Gastroesophageal sphincter (tissue), 4 donors: ENCODE results near the gene CLIP2. TPM values are rescaled to one million over a fixed set of nuclear protein-coding genes. Genes with fewer than 3 reads are reported as not detected.
A peak's percentile ranks its signal among the peaks of the same experiment; 100 is the strongest.

ENCODE experiments used
- ATAC-seq: fragments of 150-250 bp; one replicate; pipeline ENCODE4 v1.9.1; 2016; ENCODE audit warnings: mild to moderate bottlenecking, moderate library complexity
- H3K27ac ChIP-seq, 4 donors: fragments of 200-600 bp; sonication (generic) in 3 of 4; 1 replicate in 3 of 4; 2 replicates in 1 of 4; pipeline ENCODE4 v1.5.1; 2016 to 2019
- H3K27me3 ChIP-seq: fragments of 200-600 bp; sonication (generic); one replicate; pipeline ENCODE4 v1.5.1; 2019
- H3K36me3 ChIP-seq, 2 donors: fragments of 200-600 bp; sonication (generic); one replicate each; pipeline ENCODE4 v1.5.1; 2019; ENCODE audit warnings: control low read depth in 1 of 2
- H3K4me1 ChIP-seq, 3 donors: fragments of 200-600 bp; sonication (generic); 1 replicate in 2 of 3; 2 replicates in 1 of 3; pipeline ENCODE4 v1.5.1; 2016 to 2019; ENCODE audit warnings: control low read depth in 2 of 3
- H3K4me3 ChIP-seq, 2 donors: fragments of 200-600 bp; sonication (generic); one replicate each; pipeline ENCODE4 v1.5.1; 2019; ENCODE audit warnings: mild to moderate bottlenecking in 1 of 2, moderate library complexity in 1 of 2
- H3K9me3 ChIP-seq, 3 donors: fragments of 200-600 bp; sonication (generic); one replicate each; pipeline ENCODE4 v1.5.1; 2017 to 2019; ENCODE audit warnings: control low read depth in 2 of 3
- EP300 ChIP-seq: sonication (generic); formaldehyde crosslinking; IDR thresholded peaks from one replicate; pipeline ENCODE4 v1.6.1; 2017; ENCODE audit warnings: antibody characterized with exemption, mild to moderate bottlenecking
- POLR2A ChIP-seq, 2 donors: fragments of 450-650 bp; IDR thresholded peaks; one replicate each; pipeline ENCODE4 v1.6.1; 2017; ENCODE audit warnings: antibody characterized with exemption in 2 of 2, mild to moderate bottlenecking in 2 of 2, moderate library complexity in 1 of 2
- POLR2AphosphoS5 ChIP-seq: sonication (generic); formaldehyde crosslinking; IDR thresholded peaks from one replicate; pipeline ENCODE4 v1.6.1; 2017; ENCODE audit warnings: antibody characterized with exemption
- WGBS, 2 donors: methylation state at CpG; one replicate each; pipeline ENCODE4 v1.1.5; 2018; ENCODE audit warnings: low coverage in 1 of 2; 5-methylcytosine and 5-hydroxymethylcytosine counted together
- total RNA-seq, 4 donors: library from RNA; depleted of rRNA; stranded (reverse); fragments of >200 nt; gene quantifications; one replicate each; pipeline ENCODE4 v1.1.0, GENCODE V29; 2016
- TF ChIP-seq, protein P1 (sequence below), 4 experiments: fragments of 200-600 bp in 2 of 4; fragments of 450-650 bp in 2 of 4; sonication (generic) in 1 of 4; IDR thresholded peaks; one replicate each; pipeline ENCODE4 v1.5.1; 2017 to 2019; ENCODE audit warnings: antibody characterized with exemption in 4 of 4, mild to moderate bottlenecking in 2 of 4, moderate library complexity in 2 of 4

Gene CLIP2
- total RNA-seq, 4 donors from 2014 or later, result 23.0 to 50.7 (median 35.5) TPM

DNA sequence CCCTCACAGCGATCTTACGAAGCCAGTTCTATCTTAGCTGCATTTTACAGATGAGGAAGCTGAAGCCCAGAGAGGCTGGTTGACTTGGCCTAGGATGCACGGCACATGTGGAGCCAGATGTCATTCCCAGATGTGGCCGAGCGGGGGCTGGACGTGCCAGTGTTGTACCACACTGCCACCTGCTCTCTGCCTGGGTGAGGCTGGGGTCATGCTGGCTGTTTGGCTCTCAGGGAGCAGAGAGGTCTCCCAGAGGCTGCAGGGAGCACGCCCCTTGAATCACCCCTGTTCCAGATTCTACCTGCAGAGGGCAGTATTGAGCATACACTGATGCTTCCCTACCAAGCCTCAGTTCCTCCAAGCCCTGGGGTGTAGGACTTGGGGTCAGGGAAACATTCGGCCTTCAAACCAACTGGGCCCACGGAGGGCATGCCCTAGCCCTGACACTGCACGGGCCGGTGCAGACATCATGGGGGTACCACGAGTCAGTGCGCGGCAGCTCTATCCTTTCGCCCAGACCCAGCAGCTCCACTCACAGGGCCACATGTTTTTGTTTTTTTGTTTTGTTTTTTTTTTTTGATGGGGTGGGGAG lies 160.7 kb downstream of the CLIP2 start:
- no peak for ATAC-seq

DNA sequence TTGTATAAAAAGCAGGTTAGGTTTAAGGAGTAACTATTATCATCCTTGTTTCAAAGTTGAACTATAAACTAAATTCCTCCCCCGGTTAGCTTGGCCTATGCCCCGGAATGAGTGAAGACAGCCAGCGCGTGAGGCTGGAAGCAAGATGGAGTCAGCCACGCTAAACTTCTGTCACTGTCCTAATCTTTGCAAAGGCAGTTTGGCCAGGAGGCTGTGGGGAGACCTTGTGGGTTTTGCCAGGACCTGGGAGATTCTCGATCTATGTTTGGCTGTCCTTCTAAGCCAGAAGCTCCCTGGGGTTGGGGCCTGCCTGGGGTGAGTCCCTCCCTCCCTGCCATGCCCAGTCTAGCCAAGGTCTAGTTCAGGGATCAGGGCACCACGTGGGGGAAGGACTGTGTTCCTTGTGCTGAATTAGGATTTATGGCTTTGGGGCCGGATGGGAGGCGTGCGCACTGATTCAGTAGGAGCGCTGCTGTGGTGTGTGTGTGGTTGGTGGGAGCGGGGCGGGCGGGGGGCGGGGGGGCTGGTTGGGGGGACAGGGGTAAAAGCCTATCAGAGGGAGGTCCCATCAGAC lies 163.6 kb downstream of the CLIP2 start:
- WGBS, 2 donors, result 11% methylated on average over 3 of the region's 15 CpGs; no CpG with 5 or more reads in 1 of the 2 donors
- Histone ChIP-seq H3K36me3 (no peaks in the 10 kb centered on the region), H3K4me1 (peaks cover 0 to 48% (median 6%) of the 10 kb centered on the region in 3 donors), H3K27me3 (no peaks in the 10 kb centered on the region), H3K27ac (peak overlapping the region; percentile 89 to 97 (median 94)), H3K4me3 (peak overlapping the region in 1 of 2 donors; percentile 86), H3K9me3 (no peaks in the 10 kb centered on the region)
- TF ChIP-seq, protein P1, sequence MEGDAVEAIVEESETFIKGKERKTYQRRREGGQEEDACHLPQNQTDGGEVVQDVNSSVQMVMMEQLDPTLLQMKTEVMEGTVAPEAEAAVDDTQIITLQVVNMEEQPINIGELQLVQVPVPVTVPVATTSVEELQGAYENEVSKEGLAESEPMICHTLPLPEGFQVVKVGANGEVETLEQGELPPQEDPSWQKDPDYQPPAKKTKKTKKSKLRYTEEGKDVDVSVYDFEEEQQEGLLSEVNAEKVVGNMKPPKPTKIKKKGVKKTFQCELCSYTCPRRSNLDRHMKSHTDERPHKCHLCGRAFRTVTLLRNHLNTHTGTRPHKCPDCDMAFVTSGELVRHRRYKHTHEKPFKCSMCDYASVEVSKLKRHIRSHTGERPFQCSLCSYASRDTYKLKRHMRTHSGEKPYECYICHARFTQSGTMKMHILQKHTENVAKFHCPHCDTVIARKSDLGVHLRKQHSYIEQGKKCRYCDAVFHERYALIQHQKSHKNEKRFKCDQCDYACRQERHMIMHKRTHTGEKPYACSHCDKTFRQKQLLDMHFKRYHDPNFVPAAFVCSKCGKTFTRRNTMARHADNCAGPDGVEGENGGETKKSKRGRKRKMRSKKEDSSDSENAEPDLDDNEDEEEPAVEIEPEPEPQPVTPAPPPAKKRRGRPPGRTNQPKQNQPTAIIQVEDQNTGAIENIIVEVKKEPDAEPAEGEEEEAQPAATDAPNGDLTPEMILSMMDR (IDR thresholded peaks at IDR 0.05), result no peak
- TF ChIP-seq POLR2AphosphoS5, result peak; percentile 52
- ATAC-seq, result peak; percentile 17

More for the DNA sequence above, 160.7 kb downstream of the CLIP2 start:
- Histone ChIP-seq H3K4me1 (peaks cover 0 to 25% (median 3%) of the 10 kb centered on the region in 3 donors), H3K36me3 (no peaks in the 10 kb centered on the region), H3K9me3 (no peaks in the 10 kb centered on the region), H3K27ac (no peak overlapping the region), H3K27me3 (no peaks in the 10 kb centered on the region), H3K4me3 (no peak overlapping the region)
- 0 to 68% methylated on average over 1 to 15 of the region's 15 CpGs for WGBS, 2 donors
- no peak for TF ChIP-seq POLR2A (IDR thresholded peaks at IDR 0.05)
- TF ChIP-seq, protein P1 (IDR thresholded peaks at IDR 0.05), result peak in 3 of 4 experiments; percentile 80 to 91 (median 80)

DNA sequence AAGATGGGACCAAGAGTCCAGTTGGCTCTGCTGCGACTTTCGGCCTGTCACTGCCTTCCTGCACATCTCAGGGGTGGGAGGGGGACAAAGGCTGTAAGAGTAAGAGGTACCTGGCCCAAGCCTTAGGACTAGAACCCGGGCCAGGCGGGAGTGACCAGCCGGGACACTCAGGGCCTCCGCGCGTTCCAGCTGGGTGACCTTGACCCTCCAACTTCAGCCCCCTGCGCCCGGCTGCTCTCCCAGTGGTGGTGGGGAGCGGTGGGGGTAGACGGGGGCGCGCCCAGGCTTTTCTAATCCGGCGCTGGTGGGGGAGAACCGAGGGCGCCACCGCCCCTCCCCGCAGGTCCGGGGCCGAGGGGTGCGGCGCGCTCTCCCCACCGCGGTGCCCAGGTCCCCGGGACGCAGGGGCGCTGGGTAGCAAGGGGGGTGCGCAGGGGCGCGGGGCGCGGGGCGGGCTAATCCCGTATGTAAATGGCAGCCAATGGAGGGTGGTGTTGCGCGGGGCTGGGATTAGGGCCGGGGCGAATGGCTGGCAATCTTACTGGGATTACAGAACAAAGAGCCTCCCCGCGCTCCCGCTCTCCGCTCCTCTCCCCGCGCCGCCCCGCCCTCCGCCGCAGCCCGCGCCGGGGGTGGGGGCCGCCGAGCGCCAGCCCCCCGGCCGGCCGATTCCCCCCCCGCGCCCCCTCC lies 164.3 kb downstream of the CLIP2 start, which contains the start of gene GTF2IRD1:
GTF2IRD1 (plus strand) TSS at position 585 of the 690 bp plus-strand sequence. CDS start 54,175 bp downstream, outside the sequence.
- Histone ChIP-seq H3K4me3 (peak within 1 kb of the TSS; percentile 86 to 92), H3K36me3 (no peaks in the 10 kb centered on the region), H3K27ac (peak within 1 kb of the TSS; percentile 89 to 97 (median 94)), H3K9me3 (no peaks in the 10 kb centered on the region), H3K4me1 (peaks cover 0 to 48% (median 6%) of the 10 kb centered on the region in 3 donors), H3K27me3 (no peaks in the 10 kb centered on the region)
- no peak for TF ChIP-seq POLR2A (IDR thresholded peaks at IDR 0.05)
- TF ChIP-seq, protein P1 (IDR thresholded peaks at IDR 0.05), result no peak
- WGBS, 2 donors, result 20% methylated on average over 2 of the region's 62 CpGs; no CpG with 5 or more reads in 1 of the 2 donors
- peak; percentile 75 for ATAC-seq

- ATAC-seq, result peak; percentile 10
- no CpG with 5 or more reads among the region's 61 CpGs for WGBS, 2 donors
- TF ChIP-seq POLR2AphosphoS5, result peak; percentile 36
- peak in 1 of 2 donors; percentile 21 for TF ChIP-seq POLR2A (IDR thresholded peaks at IDR 0.05)
- TF ChIP-seq, protein P1 (IDR thresholded peaks at IDR 0.05), result no peak
- TF ChIP-seq EP300, result no peak
- Histone ChIP-seq H3K9me3 (no peaks in the 10 kb centered on the region), H3K27ac (peak overlapping the region; percentile 89 to 97 (median 94)), H3K27me3 (no peaks in the 10 kb centered on the region), H3K36me3 (no peaks in the 10 kb centered on the region), H3K4me3 (peak overlapping the region; percentile 86 to 92), H3K4me1 (peaks cover 0 to 53% (median 6%) of the 10 kb centered on the region in 3 donors)
These were observed 165.1 kb downstream of the CLIP2 start for GRCh38 chr7:74454021-74454924.
